ENCODE results near the gene CDH6. TPM values are rescaled to one million over a fixed set of nuclear protein-coding genes. Genes with fewer than 3 reads are reported as not detected.

CDH6 gene
- total RNA-seq, 1 experiment from 2014 or later, result 0.12 TPM

DNA sequence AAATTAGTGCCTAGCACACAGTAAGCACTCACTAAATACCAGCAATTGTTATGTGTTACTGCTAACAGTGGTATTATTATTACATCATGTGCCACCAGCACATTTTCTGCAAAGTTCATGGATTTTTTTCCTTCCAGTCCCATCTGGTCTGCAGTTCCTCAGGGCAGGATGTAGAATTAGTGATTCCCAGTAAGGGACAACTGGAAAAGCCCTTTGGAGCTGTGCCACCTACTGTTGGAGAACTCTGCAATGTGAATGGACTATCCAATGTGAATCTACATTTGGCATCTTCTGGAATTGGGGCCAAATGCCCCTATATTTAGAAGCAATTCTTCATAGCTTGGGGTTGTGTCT lies 154.0 kb downstream of the CDH6 start:
- H3K4me3 ChIP-seq (replicated peaks in 1 of 2; ENCODE audit: low read depth in 1 of 2, low read length in 2 of 2), result no peak overlapping the region
- no peaks in the 10 kb centered on the region for H3K4me1 ChIP-seq (ENCODE audit: control insufficient read depth in 1 of 2, insufficient read depth in 2 of 2, low read length in 2 of 2)
- no peaks in the 10 kb centered on the region for H3K79me2 ChIP-seq (ENCODE audit: insufficient read depth, low read length)
- no peak overlapping the region for H3K9ac ChIP-seq (ENCODE audit: low read length)
- H4K20me1 ChIP-seq (ENCODE audit: insufficient read depth), result no peaks in the 10 kb centered on the region
- ChIA-PET CTCF (no interaction called here), POLR2A (no interaction called here), RAD21 (ENCODE audit: low non-redundant PET in 1 of 2, low total read pairs in 2 of 2, uncharacterized antibody in 2 of 2, unreplicated experiment in 2 of 2) (no interaction called here)
- no peak for ATAC-seq
- H3K4me2 ChIP-seq (ENCODE audit: low read length), result no peak overlapping the region
- no peak for DNase-seq (ENCODE audit: low read depth, low spot score)
- BruUV-seq (replicated peaks), result no TSS peak
- no peaks in the 10 kb centered on the region for H3K36me3 ChIP-seq (ENCODE audit: control insufficient read depth in 1 of 2, insufficient read depth in 2 of 2, low read length in 2 of 2)
- no peak overlapping the region for H3K27ac ChIP-seq (ENCODE audit: low read depth, low read length)
- intact Hi-C loops (cut with micrococcal nuclease), result no loop called here
- H3K9me2 ChIP-seq (ENCODE audit: insufficient read depth), result no peaks in the 10 kb centered on the region
- TF ChIP-seq, protein P1, sequence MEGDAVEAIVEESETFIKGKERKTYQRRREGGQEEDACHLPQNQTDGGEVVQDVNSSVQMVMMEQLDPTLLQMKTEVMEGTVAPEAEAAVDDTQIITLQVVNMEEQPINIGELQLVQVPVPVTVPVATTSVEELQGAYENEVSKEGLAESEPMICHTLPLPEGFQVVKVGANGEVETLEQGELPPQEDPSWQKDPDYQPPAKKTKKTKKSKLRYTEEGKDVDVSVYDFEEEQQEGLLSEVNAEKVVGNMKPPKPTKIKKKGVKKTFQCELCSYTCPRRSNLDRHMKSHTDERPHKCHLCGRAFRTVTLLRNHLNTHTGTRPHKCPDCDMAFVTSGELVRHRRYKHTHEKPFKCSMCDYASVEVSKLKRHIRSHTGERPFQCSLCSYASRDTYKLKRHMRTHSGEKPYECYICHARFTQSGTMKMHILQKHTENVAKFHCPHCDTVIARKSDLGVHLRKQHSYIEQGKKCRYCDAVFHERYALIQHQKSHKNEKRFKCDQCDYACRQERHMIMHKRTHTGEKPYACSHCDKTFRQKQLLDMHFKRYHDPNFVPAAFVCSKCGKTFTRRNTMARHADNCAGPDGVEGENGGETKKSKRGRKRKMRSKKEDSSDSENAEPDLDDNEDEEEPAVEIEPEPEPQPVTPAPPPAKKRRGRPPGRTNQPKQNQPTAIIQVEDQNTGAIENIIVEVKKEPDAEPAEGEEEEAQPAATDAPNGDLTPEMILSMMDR (IDR thresholded peaks at IDR 0.05 in 2 of 3, conservative IDR thresholded peaks at IDR 0.05 in 1 of 3; ENCODE audit: borderline replicate concordance in 1 of 3, insufficient read depth in 1 of 3, low read depth in 2 of 3, low read length in 2 of 3), result no peak
- TF ChIP-seq, protein P2, sequence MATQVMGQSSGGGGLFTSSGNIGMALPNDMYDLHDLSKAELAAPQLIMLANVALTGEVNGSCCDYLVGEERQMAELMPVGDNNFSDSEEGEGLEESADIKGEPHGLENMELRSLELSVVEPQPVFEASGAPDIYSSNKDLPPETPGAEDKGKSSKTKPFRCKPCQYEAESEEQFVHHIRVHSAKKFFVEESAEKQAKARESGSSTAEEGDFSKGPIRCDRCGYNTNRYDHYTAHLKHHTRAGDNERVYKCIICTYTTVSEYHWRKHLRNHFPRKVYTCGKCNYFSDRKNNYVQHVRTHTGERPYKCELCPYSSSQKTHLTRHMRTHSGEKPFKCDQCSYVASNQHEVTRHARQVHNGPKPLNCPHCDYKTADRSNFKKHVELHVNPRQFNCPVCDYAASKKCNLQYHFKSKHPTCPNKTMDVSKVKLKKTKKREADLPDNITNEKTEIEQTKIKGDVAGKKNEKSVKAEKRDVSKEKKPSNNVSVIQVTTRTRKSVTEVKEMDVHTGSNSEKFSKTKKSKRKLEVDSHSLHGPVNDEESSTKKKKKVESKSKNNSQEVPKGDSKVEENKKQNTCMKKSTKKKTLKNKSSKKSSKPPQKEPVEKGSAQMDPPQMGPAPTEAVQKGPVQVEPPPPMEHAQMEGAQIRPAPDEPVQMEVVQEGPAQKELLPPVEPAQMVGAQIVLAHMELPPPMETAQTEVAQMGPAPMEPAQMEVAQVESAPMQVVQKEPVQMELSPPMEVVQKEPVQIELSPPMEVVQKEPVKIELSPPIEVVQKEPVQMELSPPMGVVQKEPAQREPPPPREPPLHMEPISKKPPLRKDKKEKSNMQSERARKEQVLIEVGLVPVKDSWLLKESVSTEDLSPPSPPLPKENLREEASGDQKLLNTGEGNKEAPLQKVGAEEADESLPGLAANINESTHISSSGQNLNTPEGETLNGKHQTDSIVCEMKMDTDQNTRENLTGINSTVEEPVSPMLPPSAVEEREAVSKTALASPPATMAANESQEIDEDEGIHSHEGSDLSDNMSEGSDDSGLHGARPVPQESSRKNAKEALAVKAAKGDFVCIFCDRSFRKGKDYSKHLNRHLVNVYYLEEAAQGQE (IDR thresholded peaks at IDR 0.05; ENCODE audit: low read depth), result no peak
- no peak for TF ChIP-seq ELF1 (IDR thresholded peaks at IDR 0.05; ENCODE audit: borderline replicate concordance, low read depth)
- no peak for TF ChIP-seq EGR1 (IDR thresholded peaks at IDR 0.05; ENCODE audit: low read depth)
- TF ChIP-seq ZFX (IDR thresholded peaks at IDR 0.05), result no peak
- TF ChIP-seq EZH2 (IDR thresholded peaks at IDR 0.05), result no peak
- no peak for TF ChIP-seq CEBPB (IDR thresholded peaks at IDR 0.05; ENCODE audit: low read depth)
- no peak for TF ChIP-seq FOSL1 (IDR thresholded peaks at IDR 0.05; ENCODE audit: low read depth)
- TF ChIP-seq, protein P3, sequence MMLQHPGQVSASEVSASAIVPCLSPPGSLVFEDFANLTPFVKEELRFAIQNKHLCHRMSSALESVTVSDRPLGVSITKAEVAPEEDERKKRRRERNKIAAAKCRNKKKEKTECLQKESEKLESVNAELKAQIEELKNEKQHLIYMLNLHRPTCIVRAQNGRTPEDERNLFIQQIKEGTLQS (IDR thresholded peaks at IDR 0.05), result no peak
- no peak overlapping the region for H2AFZ ChIP-seq (ENCODE audit: low read depth, low read length, poor library complexity, severe bottlenecking)
- H3K27me3 ChIP-seq (ENCODE audit: insufficient read depth, low read length), result peaks cover 11% of the 10 kb centered on the region; the same call in 1 of the 2 replicates
- H3K9me3 ChIP-seq (ENCODE audit: control insufficient read depth in 1 of 2, insufficient read depth in 1 of 2, low read depth in 1 of 2, low read length in 2 of 2), result no peaks in the 10 kb centered on the region
